Measurements from ENCODE around the gene ACTG1.

GRCh38 chr17:81509972-81510784 is 2.4 kb downstream of the ACTG1 start:
- TF ChIP-seq CTCF (conservative IDR thresholded peaks at IDR 0.05): no peak
- no peak for TF ChIP-seq ZFX (IDR thresholded peaks at IDR 0.05)
